ENCODE results near the gene HRK.

DNA sequence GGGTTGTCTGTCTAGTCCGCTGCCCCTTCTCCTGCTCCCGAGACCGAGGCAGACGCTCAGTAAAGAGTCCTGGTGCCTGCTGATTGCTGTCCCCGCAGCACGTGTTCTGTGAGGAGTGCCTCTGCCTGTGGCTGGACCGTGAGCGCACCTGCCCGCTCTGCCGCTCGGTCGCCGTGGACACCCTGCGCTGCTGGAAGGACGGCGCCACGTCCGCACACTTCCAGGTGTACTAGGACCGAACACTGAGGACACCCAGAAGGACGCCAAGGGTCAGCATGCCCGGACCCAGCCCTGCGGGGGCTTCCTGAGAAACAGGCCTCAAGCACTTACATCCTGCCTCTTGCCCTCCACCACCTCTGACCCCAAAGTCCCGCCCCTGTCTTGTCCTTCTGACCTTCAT, 32.0 kb downstream of the HRK start:
- TF ChIP-seq GABPB1 (CRISPR knock-in tag; IDR thresholded peaks at IDR 0.05) (no peak), CTCF (IDR thresholded peaks at IDR 0.05) (no peak), NR1H2 (CRISPR knock-in tag; IDR thresholded peaks at IDR 0.05) (no peak), NR2C2 (CRISPR knock-in tag; IDR thresholded peaks at IDR 0.05) (no peak), JUN (CRISPR knock-in tag; IDR thresholded peaks at IDR 0.05) (no peak), RORB (CRISPR knock-in tag; IDR thresholded peaks at IDR 0.05) (no peak), USF2 (CRISPR knock-in tag; IDR thresholded peaks at IDR 0.05) (no peak), ARID4B (CRISPR knock-in tag; IDR thresholded peaks at IDR 0.05; ENCODE audit: borderline replicate concordance) (no peak), E2F4 (CRISPR knock-in tag; IDR thresholded peaks at IDR 0.05; ENCODE audit: borderline replicate concordance, low read depth) (no peak), ATF1 (CRISPR knock-in tag; IDR thresholded peaks at IDR 0.05) (no peak), TCF7 (CRISPR knock-in tag; IDR thresholded peaks at IDR 0.05; ENCODE audit: low read depth) (no peak), NFYB (CRISPR knock-in tag; conservative IDR thresholded peaks at IDR 0.05; ENCODE audit: low read depth) (no peak)
- TF ChIP-seq, protein P1, sequence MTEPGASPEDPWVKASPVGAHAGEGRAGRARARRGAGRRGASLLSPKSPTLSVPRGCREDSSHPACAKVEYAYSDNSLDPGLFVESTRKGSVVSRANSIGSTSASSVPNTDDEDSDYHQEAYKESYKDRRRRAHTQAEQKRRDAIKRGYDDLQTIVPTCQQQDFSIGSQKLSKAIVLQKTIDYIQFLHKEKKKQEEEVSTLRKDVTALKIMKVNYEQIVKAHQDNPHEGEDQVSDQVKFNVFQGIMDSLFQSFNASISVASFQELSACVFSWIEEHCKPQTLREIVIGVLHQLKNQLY (CRISPR knock-in tag; IDR thresholded peaks at IDR 0.05): no peak
- TF ChIP-seq, protein P2, sequence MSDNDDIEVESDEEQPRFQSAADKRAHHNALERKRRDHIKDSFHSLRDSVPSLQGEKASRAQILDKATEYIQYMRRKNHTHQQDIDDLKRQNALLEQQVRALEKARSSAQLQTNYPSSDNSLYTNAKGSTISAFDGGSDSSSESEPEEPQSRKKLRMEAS (CRISPR knock-in tag; IDR thresholded peaks at IDR 0.05): no peak
